Omental fat pad (tissue), 4 donors: ENCODE data around the gene SH3BP5. TPM values are rescaled to one million over a fixed set of nuclear protein-coding genes. Genes with fewer than 3 reads are reported as not detected.

ENCODE experiments used
- ATAC-seq: fragments of 150-250 bp; one replicate; pipeline ENCODE4 v1.9.1; 2016; ENCODE audit warnings: mild to moderate bottlenecking, moderate library complexity; ENCODE audit not compliant: low FRiP score
- DNase-seq: peaks from one replicate; pipeline ENCODE4 v3.0.0-alpha.2; 2019; ENCODE audit warnings: low spot score
- total RNA-seq, 4 donors: library from RNA; depleted of rRNA; stranded (reverse); fragments of >200 nt; gene quantifications; one replicate each; pipeline ENCODE4 v1.1.0, GENCODE V29; 2016
- TF ChIP-seq, protein P1 (sequence below), 3 donors: fragments of 450-650 bp; IDR thresholded peaks; one replicate each; pipeline ENCODE4 v1.5.1; 2016 to 2017; ENCODE audit warnings: antibody characterized with exemption in 3 of 3, mild to moderate bottlenecking in 3 of 3, moderate library complexity in 2 of 3

Gene SH3BP5
- total RNA-seq, 4 donors from 2014 or later = 71.1 to 114 (median 88.4) TPM

DNA sequence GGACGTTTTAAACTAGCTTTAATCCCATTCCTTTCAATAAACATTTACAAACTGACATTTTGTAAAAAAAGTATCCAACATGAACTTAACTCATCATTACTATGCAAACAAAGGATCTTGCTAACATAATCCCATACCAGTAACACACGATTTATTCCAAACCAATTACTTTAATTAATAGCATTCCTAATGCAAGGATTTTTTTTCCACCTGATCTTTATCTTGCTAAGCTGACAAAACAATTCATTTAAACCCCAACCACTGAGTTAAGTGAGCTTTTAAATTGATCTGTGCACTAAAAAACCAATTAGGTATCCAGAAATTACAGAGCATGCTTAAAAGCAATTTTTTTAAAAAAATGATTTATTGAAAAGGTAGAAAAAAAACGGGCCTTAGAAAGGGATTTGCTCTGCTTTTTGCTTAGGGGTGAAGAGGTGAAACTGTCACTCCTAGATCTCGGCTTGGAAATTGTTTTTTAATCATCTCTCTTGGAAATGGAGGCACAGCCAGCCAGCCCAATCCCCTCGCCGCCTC is 1.2 kb downstream of the SH3BP5 start:
- no peak for ATAC-seq
- TF ChIP-seq, protein P1, sequence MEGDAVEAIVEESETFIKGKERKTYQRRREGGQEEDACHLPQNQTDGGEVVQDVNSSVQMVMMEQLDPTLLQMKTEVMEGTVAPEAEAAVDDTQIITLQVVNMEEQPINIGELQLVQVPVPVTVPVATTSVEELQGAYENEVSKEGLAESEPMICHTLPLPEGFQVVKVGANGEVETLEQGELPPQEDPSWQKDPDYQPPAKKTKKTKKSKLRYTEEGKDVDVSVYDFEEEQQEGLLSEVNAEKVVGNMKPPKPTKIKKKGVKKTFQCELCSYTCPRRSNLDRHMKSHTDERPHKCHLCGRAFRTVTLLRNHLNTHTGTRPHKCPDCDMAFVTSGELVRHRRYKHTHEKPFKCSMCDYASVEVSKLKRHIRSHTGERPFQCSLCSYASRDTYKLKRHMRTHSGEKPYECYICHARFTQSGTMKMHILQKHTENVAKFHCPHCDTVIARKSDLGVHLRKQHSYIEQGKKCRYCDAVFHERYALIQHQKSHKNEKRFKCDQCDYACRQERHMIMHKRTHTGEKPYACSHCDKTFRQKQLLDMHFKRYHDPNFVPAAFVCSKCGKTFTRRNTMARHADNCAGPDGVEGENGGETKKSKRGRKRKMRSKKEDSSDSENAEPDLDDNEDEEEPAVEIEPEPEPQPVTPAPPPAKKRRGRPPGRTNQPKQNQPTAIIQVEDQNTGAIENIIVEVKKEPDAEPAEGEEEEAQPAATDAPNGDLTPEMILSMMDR (IDR thresholded peaks at IDR 0.05) = no peak
- DNase-seq = no peak

DNA sequence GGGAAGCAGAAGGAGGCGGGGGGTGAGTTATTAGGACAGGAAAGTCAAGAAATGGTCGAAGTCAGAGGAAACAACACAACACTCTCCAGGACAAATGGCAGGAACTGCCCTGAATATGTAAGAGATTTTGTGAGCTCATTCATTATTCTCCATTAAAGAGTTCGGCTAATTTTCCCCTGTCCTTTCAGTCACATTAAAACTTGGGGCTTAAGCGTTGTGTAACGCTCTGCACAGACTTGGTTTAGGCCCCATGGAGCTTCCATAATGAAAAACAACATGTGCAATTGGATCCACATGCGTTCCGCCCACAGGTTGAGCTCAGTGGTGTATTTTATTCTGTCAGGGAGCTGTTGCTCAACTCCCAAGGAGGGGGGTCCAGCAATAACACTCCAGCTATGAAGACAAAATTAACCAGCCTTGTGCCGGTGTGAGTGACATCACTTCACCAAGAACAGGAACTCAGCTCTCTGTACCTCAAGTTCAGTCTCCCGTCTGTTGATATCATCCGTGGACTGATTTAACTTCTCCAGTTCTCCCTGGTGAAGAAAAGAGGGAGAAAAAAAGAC is 2.3 kb downstream of the SH3BP5 start:
- ATAC-seq = peak; percentile 53
- DNase-seq = peak; percentile 50
- TF ChIP-seq, protein P1 (IDR thresholded peaks at IDR 0.05) = no peak

DNA sequence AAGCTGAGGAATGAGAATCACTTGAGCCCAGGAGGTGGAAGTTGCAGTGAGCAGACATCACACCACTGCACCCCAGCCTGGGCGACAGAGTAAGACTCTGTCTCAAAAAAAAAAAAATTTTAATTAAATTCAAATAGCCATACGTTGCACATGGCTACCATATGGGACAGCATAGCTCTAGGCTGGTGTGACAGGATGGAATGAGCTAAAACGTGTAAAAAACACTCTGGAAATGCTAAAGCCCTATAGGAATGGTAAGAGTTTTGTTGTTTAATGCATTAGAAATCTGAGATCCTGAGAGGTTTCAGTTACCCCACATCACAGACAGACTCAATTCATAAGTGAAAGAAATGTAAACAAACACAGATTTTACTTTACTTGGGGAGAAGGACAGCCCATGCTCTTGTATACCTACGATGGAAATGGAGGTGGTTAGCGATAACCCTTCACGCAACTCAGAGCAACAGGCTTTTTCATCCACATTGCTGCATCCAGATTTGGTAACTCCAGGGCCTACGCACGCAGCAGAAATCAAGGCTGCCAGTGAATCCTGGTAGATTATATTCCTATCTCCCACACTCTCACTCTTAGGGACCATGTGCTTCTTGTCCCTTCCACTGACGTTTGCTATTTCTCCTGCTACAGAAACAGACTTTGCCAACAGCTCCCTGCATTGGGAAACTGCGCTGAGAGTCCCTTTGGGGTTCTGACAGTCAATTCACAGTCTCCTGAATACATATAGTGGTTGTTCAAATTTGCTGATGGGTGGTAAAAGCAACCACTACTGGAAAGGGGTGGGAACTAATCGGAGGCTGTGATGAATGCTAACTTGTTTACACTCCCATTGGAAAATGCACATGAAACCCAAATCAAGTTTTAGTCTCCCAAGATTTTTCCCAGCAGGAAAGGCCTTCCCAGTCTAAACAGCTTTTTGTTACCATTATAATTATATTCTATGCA is 3.1 kb downstream of the SH3BP5 start:
- DNase-seq (no peak), ATAC-seq (no peak)
- TF ChIP-seq, protein P1 (IDR thresholded peaks at IDR 0.05) = no peak

DNA sequence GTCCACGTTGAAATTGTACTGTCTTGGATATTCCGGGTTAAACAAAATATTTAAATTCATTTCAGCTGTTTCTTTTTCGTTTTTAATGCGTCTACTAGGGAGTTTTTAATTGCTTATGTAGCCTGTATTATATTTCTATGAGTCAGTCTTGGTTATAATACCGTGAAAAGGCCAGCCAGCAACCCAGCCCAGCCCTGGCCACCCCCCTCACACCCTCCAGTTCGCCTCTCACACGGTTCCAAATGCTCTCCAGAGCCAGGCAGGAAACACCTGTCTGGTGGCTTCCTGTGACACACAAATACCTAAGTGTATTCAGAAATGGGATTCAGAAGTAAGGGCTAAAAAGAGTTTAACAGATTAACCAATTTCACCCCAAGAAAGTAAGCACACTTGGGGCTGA is 4.4 kb downstream of the SH3BP5 start:
- TF ChIP-seq, protein P1 (IDR thresholded peaks at IDR 0.05) = no peak
- no peak for DNase-seq
- ATAC-seq = no peak

DNA sequence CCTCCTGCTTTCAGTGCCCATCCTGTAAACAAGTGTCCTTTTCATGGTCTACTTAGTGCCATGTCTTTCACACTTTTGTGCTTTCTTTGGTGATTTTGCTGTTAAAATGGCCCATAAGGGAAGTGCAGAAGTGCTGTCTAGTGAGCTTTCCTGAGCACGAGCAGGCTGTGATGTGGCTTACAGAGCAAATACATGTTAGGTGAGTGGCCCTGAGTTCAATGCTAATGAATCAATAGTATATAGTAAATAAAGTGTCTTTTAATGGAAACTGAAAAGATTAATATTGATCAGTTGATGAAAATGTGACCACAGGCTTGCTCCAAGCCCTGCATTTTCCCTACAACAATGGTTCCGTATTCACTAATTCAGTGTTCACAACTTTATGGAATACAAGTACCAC is 5.7 kb downstream of the SH3BP5 start:
- DNase-seq (no peak), ATAC-seq (no peak)
- TF ChIP-seq, protein P1 (IDR thresholded peaks at IDR 0.05) = no peak

DNA sequence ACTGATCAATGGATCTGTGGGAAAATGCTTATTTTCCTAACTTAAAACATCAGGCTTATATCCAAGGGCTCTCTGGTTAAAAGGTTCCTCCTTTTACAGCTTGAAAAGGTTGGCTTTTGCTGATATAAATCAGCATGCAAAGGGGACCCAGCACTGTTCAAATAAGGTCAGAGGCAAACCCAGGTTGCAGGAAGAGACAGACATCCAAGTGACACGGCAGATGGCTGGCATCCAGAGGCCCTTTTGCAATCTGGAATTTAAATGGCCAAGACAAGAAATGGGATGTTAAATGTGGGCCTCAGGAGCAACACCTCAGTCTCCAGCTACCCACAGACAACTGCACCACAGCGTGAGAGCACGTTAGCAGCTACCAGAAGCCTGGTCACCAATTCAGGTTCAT is 6.3 kb downstream of the SH3BP5 start:
- no peak for DNase-seq
- TF ChIP-seq, protein P1 (IDR thresholded peaks at IDR 0.05) = no peak
- ATAC-seq = no peak
